ENCODE data around the gene SLC5A11.
"Not testable (repeated sequence)": the region's sequence is repeated elsewhere in the genome, so short reads cannot be mapped to it uniquely, and the experiment has no call there.

Gene SLC5A11

DNA sequence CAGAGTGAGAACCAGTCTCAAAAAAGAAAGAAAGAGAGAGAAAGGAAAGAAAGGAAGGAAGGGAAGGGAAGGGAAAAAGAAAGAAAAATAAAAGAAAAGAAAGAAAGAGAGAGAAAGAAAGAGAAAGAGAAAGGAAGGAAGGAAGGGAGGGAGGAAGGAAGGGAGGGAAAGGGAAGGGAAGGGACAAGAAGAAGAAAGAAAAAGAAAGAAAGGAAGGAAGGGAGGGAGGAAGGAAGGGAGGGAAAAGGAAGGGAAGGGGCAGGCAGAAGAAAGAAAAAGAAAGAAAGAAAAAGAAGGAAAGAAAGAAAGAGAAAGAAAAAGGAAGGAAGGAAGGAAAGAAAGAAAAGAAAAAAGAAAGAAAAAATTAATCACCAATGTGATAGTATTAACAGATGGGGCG is 15.7 kb downstream of the SLC5A11 start:
- DNase-seq (ENCODE audit: low read depth, low spot score): no peak

GRCh38 chr16:24863582-24864437 is 18.0 kb downstream of the SLC5A11 start:
- no peak for DNase-seq (ENCODE audit: low read depth, low spot score)

- DNase-seq (ENCODE audit: low read depth, low spot score): no peak
These were observed 23.3 kb downstream of the SLC5A11 start for GRCh38 chr16:24869033-24869432.

DNA sequence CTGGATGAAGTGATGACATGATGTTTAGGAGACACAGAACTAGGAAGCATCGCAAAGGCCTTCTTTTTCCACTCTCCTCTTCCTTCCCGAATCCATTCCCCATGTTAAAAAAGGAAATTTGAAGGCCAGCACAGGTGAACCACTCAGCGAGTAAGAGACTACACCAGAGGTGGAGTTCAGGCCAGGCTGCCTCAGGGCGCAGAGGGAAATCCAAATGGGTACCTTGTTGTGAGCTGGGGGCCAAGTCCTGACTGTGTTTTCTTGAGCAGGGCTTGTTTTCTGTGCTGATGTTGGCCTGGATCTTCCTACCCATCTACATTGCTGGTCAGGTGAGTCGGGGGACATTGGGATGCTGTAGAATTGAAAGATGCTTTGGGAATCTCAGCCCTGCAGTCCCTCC is 26.1 kb downstream of the SLC5A11 start:
- no peak for DNase-seq (ENCODE audit: low read depth, low spot score)

DNA sequence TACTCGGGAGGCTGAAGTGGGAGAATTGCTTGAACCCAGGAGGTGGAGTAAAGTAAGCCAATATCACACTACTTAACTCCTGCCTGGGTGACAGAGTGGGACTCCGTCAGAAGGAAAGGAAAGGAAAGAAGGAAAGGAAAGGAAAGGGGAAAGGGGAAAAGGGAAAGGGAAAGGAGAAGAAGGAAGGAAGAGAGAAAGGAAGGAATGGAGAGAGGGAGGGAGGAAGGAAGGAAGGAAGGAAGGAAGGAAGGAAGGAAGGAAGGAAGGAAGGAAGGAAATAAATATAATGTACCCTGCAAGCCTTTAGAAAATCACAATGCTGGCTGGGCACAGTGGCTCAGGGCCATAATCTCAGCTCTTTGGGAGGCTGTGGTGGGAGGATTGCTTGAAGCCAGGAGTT is 27.3 kb downstream of the SLC5A11 start:
- no peak for DNase-seq (ENCODE audit: low read depth, low spot score)

GRCh38 chr16:24875466-24875865 is 29.7 kb downstream of the SLC5A11 start:
- no peak for DNase-seq (ENCODE audit: low read depth, low spot score)

DNA sequence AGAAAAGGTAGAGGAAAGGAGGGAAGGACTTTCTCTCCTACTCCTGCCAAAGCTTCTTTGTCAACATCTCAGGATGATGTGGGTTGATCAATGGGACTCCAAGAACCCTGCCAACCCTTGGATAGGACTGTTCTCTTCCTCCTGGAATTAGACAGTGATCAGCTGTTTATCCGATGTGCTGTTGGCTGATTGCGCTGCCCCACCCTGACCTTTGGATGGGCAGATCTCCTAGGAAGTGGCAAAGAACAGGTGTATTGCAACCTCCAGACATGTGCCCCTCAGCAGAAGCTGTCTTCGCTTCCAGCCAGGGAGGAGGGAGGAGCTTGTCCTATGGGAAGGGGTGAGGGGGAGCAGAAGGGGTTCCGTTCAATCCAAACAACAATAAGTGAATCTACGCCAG is 30.5 kb downstream of the SLC5A11 start:
- DNase-seq (ENCODE audit: low read depth, low spot score): no peak

DNA sequence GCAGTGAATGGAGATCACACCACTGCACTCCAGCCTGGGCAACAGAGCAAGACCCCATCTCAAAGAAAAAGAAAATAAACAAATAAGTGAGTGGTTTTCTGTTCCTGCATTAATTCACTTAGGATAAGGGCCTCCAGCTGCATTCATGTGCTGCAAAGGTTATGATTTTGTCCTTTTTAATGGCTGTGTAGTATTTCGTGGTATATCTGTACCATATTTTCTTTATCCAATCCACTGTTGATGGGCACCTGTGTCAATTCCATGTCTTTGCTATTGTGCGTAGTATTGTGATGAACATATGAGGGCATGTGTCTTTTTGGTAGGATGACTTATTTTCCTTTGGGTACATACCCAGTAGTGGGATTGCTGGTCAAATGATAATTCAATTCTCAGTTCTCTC is 33.9 kb downstream of the SLC5A11 start:
- DNase-seq (ENCODE audit: low read depth, low spot score): no peak

GRCh38 chr16:24883714-24884151 is 38.0 kb downstream of the SLC5A11 start:
- DNase-seq (ENCODE audit: low read depth, low spot score): peak; percentile 6

DNA sequence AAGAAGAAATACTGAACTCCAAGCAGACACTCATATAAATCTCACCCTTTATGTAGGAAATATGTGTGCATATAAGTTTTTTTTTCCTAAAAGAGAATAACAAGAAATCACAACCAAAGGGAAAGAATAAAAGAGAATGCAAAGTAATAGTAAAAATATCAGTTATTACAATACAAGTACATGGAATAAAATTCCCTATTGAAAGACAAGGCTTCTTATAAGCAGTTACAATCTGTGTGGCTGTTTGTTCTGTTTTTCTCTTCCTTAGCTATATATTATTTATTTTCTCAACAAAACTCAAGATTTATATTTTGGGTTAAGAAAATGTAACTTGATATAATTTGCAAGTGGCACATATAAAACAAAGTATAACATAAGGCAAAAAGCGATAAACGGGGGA is 41.7 kb downstream of the SLC5A11 start:
- no peak for DNase-seq (ENCODE audit: low read depth, low spot score)

- DNase-seq (ENCODE audit: low read depth, low spot score): no peak
These were observed 45.0 kb downstream of the SLC5A11 start for GRCh38 chr16:24890746-24891145.

GRCh38 chr16:24896439-24896838 is 50.7 kb downstream of the SLC5A11 start:
- no peak for DNase-seq (ENCODE audit: low read depth, low spot score)

DNA sequence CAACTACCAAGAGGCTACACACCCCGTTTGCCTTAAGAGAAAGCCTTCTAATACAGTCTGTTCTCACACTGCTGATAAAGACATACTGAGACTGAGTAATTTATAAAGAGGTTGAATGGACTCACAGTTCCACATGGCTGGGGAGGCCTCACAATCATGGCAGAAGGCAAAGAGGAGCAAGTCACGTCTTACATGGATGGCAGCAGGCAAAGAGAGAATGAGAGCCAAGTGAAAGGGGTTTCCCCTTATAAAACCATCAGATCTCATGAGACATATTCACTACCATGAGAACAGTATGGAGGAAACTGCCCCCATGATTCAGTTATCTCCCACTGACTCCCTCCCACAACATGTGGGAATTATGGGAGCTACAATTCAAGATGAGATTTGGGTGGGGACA is 51.8 kb downstream of the SLC5A11 start:
- not testable (repeated sequence) for DNase-seq (ENCODE audit: low read depth, low spot score)

- DNase-seq (ENCODE audit: low read depth, low spot score): no peak
These were observed 54.5 kb downstream of the SLC5A11 start for GRCh38 chr16:24900230-24900629.

- peak; percentile 35 for DNase-seq (ENCODE audit: low read depth, low spot score)
These were observed 60.5 kb downstream of the SLC5A11 start for GRCh38 chr16:24906199-24906808.

DNA sequence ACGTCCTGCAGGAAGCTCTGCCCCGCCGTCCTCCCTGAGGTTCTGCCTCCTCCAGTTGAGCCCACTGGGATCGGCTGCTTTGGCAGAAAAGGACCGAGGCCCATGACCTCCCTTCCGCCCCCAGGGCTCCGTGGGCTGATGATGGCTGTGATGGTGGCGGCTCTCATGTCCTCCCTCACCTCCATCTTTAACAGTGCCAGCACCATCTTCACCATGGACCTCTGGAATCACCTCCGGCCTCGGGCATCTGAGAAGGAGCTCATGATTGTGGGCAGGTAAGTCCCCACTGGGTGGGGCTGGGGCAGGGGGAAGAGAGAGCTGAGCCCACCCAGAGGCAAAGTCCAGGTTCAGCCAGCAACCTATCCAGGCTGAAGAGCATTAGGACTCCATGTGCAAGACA is 61.1 kb downstream of the SLC5A11 start:
- no peak for DNase-seq (ENCODE audit: low read depth, low spot score)

GRCh38 chr16:24908716-24909115 is 63.0 kb downstream of the SLC5A11 start:
- no peak for DNase-seq (ENCODE audit: low read depth, low spot score)

DNA sequence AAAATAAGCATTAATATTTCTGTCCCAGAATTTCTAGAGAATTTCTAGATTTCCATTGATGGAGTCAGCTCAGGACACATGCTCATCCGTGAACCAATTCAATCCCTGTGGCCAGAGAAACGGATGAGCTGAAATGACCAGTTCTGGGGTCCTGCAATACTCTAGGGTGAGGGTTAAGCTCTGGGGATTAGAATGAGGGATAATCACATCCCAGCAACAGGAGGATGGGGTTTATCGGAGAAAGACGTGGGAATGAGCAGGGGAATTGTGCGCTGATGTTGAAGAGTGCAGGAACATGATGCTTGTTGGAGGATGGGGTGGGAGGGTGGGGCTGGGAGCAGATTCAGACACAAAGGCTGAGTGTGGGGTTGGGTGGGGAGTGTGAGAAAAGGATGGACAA is 64.1 kb downstream of the SLC5A11 start:
- DNase-seq (ENCODE audit: low read depth, low spot score): no peak

GRCh38 chr16:24915019-24915418 is 69.3 kb downstream of the SLC5A11 start:
- no peak for DNase-seq (ENCODE audit: low read depth, low spot score)

- no peak for DNase-seq (ENCODE audit: low read depth, low spot score)
These were observed 69.8 kb downstream of the SLC5A11 start for GRCh38 chr16:24915576-24915975.

DNA sequence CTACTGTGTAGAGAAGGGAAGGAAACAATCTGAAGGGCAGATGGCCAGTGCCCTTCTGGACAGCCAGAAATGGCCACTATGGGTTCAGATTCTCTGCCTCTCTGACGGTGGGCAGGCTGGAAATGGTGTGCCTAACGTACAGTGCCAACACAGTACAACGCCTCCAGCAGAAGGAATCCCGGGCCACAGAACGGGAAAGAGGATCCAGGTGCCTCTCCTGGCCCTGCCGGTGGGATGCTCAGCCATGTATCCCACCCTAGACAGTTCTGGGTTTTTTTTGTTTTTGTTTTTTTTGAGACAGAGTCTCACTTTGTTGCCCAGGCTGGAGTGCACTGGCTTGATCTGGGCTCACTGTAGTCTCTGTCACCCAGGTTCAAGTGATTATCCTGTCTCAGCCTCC is 71.5 kb downstream of the SLC5A11 start:
- DNase-seq (ENCODE audit: low read depth, low spot score): no peak

DNA sequence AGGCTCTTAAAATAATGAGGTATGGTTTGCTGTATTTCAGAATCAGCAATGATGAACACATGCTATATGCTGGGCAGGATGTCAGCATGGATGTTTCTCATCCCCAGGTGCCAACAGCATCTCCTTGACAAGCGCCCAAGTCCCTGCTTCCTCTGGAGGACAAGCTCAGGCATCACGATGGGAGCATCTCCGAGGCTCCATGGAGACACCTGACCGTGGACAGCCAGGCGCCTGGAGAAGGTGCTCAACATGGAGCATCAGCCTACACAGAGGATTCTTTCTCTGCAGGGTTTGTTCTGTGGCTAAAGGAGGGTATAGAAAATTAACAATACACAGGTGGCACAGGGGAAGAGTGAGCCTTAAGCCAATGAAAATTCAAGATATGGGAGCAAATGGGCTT is 72.1 kb downstream of the SLC5A11 start:
- DNase-seq (ENCODE audit: low read depth, low spot score): no peak

- no peak for DNase-seq (ENCODE audit: low read depth, low spot score)
These were observed 72.9 kb downstream of the SLC5A11 start for GRCh38 chr16:24918641-24919040.

All from ELF-1 (cell line).